CD4-positive, alpha-beta T cell treated with Interleukin-6 at 100 ng/mL for 8 hours (primary cell): Measurements from ENCODE around the gene PPP3R1.
A peak's percentile ranks its signal among the peaks of the same experiment; 100 is the strongest.

Experiments used
- DNase-seq: peaks from one replicate; pipeline ENCODE4 v3.0.0-alpha.2; 2020; ENCODE audit warnings: mixed read lengths, low spot score

PPP3R1 gene

DNA sequence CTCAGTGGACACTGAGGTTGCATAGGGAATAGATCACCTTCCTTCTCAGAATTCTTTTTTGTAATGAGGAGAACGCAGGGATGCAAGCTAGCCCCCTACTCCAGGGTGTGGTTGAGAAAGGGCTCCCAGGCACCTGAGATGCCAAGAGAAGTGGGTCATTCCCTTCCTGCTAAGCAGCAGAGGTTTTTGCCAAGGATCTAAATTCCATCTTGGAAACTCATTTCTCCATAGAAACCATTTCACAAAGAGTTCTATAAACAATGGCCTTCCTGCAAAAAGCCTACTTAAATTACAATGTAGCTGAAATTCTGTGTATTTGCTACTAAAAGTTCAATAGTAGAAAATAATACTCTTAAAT is 3.7 kb upstream of the PPP3R1 start:
- DNase-seq, result no peak

DNA sequence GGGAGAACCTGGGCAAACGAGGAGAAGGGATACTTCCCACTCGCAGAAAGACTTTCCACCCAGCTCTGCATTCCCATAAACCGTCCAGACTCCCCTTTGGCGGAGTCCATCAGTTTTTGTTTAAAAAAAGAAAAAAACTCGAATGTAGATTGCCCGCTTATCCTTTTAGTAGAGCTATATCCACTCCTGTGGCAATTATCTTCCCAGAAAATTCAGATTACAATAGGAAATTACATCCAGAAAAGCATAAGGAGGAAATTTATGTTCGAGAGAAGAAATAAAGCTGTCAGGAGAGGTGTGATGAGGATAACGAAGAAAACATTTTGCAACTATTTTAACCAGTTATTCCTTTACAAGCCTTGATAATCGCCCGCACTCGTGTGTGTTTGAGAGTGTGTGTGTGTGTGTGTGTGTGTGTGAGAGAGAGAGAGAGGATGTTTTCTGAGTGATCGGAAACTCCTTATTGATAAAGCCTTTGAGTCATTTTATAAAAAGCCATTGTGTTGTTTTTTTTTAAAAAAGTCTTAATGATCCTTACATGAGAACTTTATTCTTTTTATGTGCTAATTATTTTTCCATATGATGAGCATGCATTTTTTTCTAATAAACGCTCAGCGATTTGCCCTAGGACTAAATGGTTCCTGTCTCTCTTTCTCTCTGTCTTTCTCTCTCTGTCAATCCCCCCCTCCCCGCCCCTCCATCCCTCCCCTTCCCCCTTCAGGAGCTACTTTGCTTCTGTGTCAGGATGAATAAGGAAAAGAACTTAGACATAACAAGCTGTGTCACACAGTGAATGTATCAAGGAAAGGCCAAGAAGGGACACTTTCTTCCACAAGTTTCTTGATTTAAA is 1.1 kb upstream of the PPP3R1 start:
- peak; percentile 48 for DNase-seq

GRCh38 chr2:68251855-68252399 is 405 bp downstream of the PPP3R1 start:
- peak; percentile 10 for DNase-seq

DNA sequence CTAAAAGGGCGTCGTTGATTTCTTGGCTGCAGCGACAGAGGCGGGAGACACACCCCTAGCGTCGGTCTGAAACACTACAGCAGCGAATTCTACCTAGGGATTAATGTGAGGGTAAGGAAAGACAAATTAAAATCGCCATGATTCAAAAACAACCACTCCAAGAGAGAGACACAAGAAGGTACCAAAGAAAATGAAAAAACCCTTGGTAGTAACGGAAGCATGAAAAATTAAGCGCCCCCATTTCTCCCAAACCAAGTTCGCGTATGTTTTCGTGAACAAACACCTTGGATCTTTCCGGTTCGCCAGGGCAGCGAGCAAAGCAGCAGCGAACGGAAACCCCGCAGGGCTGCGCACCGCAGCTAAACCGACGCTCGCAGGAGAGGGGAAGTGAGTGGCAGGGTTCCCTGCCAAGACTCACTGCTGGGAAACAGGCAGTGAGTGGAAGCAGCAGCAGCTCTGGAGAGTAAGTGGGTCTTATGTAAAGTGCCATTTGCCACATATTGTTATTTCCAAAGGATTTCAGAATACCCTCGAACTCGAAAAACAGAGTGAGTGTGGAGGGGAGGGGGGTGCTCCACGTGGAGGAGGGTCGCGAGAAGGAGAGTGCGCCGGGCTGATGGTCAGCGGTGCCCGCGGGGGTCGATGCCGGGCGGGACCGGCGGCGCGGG is 1.0 kb downstream of the PPP3R1 start:
- peak; percentile 85 for DNase-seq

DNA sequence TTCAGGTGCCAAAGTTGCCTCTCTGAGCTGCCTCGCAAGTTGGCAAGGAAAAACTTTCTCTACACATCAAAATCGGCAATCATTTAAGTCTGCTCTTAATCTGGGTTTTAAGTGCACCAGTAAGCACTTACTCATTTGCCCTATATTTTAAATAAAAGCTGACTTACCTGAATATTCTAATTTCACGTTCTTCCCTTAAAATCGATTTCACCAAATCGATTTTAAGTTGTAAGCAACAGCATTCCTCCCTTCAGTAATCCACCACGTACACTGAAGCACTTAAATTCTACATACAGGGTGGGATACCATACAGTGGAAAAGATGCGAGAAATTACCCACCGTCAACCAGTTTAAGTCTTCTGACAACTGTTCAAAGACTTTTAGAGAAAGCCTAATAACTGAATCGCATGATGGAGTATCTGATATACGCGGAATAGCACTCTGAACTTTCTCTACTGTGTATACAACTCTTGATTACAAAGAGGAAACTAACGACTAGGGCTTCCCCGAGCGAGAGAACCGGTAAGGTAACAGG is 1.6 kb downstream of the PPP3R1 start:
- DNase-seq, result no peak

- DNase-seq, result no peak
Observed at GRCh38 chr2:68250196-68250595, 2.1 kb downstream of the PPP3R1 start.

DNA sequence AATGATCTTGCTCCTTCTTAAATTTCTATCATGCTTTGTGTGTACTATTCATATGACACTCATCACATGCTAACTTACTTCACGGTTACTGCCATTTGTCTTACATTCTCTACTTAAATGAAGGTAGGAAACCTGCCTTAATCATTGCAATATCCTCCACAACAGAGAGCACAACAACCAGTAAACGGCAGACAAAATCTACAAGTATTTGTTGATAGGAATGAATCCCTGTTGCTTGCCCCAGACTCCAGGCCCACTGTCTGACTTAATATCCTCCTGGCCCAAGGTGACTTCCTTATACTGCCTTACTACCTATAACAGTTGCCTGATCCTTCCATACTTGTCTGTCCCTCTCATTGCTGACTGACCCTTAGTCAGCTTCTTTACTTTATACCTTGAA is 3.5 kb downstream of the PPP3R1 start:
- no peak for DNase-seq

GRCh38 chr2:68248361-68248760 is 4.0 kb downstream of the PPP3R1 start:
- DNase-seq, result no peak

DNA sequence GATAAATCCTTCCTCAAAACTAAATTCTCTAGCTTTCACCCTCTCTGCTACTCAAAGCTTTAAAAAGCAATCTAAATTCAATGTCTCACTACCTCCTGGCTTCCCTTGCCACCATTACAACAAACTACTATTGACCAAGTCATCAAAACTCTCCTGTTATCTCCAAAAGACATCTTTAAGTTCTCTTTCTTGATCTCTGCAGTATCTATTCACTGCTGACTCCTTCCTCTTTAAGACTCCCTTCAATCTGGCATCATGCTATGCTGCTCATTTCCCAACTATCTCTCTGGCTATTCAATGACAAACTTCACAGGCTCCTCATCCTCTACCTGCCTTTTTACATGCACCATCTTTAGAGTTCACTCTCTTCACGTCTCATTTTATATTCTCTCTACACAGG is 5.9 kb downstream of the PPP3R1 start:
- no peak for DNase-seq

GRCh38 chr2:68245672-68246071 is 6.7 kb downstream of the PPP3R1 start:
- no peak for DNase-seq

GRCh38 chr2:68245066-68245465 is 7.3 kb downstream of the PPP3R1 start:
- DNase-seq, result no peak

GRCh38 chr2:68244456-68244855 is 7.9 kb downstream of the PPP3R1 start:
- no peak for DNase-seq

DNA sequence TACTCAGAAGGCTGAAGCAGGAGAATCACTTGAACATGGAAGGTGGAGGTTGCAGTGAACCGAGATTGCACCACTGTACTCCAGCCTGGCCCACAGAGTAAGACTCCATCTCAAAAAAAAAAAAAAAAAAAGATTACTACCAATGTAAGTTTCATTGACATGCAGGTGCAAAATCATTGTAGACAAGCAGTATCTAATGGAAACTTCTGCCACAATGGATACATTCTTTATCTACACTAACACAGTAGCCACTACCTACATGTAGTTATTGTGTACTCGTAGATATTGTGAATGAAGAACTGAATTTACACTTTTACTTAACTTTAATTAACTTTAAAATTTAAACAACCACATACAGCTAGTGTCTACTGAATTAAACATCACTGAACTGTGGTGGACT is 10.6 kb downstream of the PPP3R1 start:
- DNase-seq, result no peak

DNA sequence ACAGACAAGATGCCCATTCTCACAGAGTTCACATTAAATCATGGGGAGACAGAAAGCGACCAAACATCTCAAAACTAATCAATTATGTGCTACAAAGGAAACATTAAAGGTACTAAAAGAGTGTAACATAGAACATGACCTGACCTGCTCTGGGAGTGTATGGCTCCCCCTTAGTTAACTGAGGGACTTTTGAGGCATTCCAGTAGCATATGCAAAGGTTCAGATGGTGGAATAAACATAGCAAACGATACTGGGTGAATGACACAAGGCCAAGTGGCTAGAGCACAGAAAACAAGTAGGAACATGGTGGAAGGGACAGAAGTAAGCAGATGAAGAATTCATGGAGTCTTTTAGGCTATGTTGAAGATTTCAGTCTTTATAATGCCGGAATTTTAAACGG is 11.9 kb downstream of the PPP3R1 start:
- no peak for DNase-seq

- DNase-seq, result no peak
Observed at GRCh38 chr2:68238955-68239822, 13.1 kb downstream of the PPP3R1 start.

- DNase-seq, result no peak
Observed at GRCh38 chr2:68237976-68238580, 14.3 kb downstream of the PPP3R1 start.

DNA sequence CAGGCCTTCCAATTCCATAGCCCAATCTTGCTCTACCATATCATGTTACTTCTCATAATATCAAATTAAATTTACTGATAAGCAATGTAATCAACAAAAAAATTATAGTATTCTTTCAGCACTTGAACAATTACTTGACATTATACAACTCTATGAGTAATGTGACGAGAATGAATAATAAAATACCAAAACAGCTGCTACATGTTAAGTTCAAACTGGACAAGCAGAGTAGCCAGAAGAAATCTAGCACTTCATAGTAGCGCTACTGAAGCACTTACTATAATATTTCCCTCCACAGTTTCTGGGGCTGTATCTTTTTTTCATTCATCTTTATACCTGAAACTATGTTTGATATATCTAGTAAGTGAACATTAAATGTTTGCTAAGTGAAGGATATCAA is 14.9 kb downstream of the PPP3R1 start:
- DNase-seq, result no peak

- DNase-seq, result no peak
Observed at GRCh38 chr2:68236876-68237275, 15.5 kb downstream of the PPP3R1 start.

DNA sequence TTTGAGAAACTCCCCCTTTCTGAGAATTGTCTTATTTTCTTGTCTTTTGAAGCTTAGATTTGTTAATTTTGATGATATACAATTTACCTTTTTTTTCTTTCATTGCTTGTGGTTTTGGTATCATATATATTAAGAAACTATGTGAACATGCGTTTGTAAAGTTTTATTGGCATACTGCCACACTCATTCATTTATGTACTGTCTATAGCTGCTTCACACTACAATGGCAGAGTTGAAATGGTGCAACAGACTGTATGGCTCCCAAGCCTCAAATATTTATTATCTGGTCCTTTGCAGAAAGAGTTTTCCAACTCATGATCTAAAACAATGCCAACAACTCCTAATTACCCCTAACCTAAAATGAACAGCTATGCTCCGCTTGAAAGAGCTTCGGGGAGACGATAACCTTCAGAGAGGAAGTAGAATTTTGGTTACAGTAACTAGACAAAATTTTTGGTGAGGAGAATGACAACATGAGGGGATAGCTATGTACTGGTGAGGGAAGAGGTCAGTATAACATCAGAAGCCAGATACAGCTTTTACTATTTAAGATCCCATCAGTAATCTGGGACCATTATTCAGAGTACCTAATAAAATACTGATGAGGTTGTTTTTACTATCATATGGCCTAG is 16.1 kb downstream of the PPP3R1 start:
- DNase-seq, result no peak

DNA sequence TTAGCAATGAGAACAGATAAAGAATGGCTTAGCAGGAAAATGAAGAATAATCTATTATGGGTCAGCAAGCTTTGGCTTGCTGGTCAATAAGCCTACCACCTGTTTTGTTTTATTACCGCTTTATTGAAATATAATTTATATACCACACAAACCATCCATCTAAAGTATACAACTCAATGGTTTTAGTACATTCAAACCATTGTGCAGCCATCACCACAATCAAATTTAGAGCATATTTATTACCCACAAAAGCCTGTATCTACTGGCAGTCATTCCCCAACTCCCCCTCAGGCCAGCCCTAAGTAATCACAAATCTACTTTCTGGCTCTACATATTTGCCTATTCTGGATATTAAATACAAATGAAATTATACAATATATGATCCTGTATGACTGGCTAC is 17.2 kb downstream of the PPP3R1 start:
- DNase-seq, result no peak

GRCh38 chr2:68234405-68234804 is 17.9 kb downstream of the PPP3R1 start:
- DNase-seq, result no peak
